HFF-Myc (cell line): Measurements from ENCODE around the gene TEX26.

Experiments
- DNase-seq: peaks from one replicate; pipeline ENCODE4 v3.0.0-alpha.2; 2011; ENCODE audit warnings: low read depth; ENCODE audit errors: extremely low read depth
- H3K4me3 ChIP-seq: replicated peaks from 2 replicates; pipeline ENCODE4 v1.5.1; 2011; ENCODE audit warnings: low read depth, mild to moderate bottlenecking, control low read depth, low read length
- TF ChIP-seq, protein P1 (sequence below): IDR thresholded peaks from 2 replicates; pipeline ENCODE4 v1.5.1; 2012; ENCODE audit warnings: mild to moderate bottlenecking, low read depth, low read length, control low read depth; ENCODE audit errors: missing control alignments

Gene TEX26

DNA sequence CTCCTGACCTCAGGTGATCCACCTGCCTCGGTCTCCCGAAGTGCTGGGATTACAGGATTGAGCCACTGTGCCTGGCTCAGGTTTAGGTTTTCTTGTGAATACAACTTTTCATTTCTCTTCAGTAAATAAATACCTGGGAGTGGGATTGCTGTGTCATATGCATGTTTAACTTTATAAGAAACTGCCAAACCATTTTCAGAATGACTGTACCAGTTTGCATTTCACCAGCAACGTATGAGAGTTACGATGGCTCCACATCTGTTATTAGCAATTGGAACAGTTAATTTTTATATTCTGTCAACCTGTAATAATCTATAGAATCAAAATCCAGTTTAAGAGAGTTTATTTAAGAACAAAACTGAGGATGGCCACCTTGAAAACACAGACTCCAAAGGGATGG is 52.2 kb downstream of the TEX26 start:
- TF ChIP-seq, protein P1, sequence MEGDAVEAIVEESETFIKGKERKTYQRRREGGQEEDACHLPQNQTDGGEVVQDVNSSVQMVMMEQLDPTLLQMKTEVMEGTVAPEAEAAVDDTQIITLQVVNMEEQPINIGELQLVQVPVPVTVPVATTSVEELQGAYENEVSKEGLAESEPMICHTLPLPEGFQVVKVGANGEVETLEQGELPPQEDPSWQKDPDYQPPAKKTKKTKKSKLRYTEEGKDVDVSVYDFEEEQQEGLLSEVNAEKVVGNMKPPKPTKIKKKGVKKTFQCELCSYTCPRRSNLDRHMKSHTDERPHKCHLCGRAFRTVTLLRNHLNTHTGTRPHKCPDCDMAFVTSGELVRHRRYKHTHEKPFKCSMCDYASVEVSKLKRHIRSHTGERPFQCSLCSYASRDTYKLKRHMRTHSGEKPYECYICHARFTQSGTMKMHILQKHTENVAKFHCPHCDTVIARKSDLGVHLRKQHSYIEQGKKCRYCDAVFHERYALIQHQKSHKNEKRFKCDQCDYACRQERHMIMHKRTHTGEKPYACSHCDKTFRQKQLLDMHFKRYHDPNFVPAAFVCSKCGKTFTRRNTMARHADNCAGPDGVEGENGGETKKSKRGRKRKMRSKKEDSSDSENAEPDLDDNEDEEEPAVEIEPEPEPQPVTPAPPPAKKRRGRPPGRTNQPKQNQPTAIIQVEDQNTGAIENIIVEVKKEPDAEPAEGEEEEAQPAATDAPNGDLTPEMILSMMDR = no peak
- DNase-seq = no peak
- H3K4me3 ChIP-seq = no peak overlapping the region

DNA sequence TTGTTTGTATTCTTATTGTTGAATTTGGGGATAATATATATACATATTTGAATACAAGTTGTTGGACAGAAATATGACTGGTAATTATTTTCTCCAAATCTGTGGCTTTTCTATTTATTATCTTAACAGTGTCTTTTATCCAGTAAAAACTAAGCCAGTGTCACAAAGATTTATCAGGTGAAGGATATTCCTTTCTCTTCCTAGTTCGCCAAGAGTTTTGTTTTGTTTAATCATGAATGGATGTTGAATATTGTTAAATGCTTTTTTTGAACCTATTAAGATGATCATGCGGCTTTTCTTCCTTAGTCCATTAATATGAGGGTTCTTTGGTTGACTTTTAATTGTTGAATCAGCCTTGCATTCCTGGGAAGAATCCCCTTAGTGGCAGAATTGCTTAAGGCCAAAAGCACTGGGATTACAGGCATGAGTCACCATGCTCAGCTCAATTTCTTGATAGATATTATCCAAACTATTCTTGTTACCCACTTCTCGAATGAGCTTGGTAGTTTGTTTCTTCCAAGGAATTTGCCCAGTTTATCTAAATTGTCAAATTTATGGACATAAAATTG is 53.3 kb downstream of the TEX26 start:
- TF ChIP-seq, protein P1 = no peak
- H3K4me3 ChIP-seq = no peak overlapping the region
- DNase-seq = peak; percentile 37

DNA sequence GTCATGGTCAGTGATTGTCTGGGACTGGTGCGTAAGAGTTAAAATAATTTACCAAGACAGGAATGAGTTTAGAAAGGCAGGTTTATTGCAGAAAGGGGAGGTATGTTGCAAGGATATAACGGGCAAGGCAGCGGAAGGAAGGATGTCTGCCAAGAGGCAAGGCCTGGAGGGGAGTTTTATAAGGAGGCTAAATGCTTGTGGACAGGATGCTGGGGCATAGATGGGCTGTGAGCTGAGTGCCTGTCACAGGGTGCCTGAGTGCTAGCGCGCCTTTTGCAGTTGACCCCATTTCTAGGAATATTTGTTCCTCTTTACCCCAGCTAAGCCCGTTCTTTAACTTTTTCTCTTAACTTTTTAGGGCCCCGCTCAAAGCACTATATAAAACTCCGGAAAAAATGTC is 58.7 kb downstream of the TEX26 start:
- TF ChIP-seq, protein P1 = no peak
- H3K4me3 ChIP-seq = no peak overlapping the region
- DNase-seq = no peak

DNA sequence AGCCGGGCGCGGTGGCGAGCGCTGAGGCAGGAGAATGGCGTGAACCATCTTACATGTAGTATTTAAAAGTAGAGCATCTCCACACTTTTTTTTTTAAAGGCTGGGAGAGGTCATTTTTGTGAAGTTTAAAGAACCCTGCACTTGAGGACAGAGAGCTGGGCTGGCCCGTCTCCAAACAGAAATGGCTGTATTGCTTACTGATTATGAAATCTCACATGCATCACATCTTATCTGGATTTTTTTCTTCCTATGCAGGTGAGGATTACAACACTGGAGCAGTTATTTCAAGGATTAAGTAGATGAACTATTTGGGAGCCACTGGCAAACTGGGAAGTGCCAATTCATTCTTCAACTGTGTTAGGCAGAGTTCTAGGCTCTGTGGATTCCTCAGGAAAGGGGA is 59.5 kb downstream of the TEX26 start:
- DNase-seq = no peak
- TF ChIP-seq, protein P1 = no peak
- no peak overlapping the region for H3K4me3 ChIP-seq

DNA sequence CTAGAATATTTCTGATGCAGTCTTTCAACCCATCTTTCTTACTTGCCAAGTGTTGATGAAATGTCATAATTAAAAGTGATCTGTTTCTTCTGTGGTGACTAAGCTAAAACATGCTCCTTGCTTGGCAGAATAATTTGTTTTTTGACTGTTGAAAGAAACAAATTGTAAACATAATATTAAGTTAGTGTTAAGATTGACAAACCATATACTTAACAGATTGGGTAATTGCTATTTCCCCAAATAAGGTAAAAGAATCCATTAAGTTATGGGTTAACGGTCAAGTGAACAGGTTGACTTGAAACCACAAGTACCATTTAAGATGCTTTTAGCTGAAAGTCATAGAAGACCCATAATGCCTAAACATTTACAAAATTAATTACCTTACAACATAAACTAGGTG is 62.9 kb downstream of the TEX26 start:
- no peak for DNase-seq
- H3K4me3 ChIP-seq = no peak overlapping the region
- TF ChIP-seq, protein P1 = no peak

DNA sequence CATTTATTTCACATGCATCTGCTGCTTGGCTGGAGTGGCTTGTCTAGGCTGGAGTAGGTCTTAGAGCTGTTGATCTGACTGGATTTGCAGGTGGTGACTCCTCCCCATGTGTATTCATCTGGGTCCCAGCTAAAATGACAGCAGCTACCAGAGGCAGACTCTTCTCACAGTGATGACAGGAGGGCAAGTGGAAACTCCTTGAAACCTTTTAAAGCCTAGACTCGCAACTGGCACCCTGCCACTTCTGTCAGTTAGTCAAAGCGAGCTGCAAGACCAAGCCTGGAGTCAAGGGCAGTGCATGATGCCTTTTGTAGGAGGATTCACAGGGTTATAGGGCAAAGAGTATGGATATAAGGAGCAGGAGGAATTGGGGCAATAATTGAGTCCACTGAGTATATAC is 65.2 kb downstream of the TEX26 start:
- DNase-seq = no peak
- H3K4me3 ChIP-seq = no peak overlapping the region
- TF ChIP-seq, protein P1 = no peak
